Fibroblast of peridontal ligament (primary cell): Measurements from ENCODE around the gene RAD51B.
A peak's percentile ranks its signal among the peaks of the same experiment; 100 is the strongest.
"Not testable (repeated sequence)": the region's sequence is repeated elsewhere in the genome, so short reads cannot be mapped to it uniquely, and the experiment has no call there.

ENCODE experiments used
- DNase-seq: peaks from one replicate; pipeline ENCODE4 v3.0.0-alpha.2; 2010; ENCODE audit errors: extremely low read depth

RAD51B gene

GRCh38 chr14:68435631-68436030 is 616.1 kb downstream of the RAD51B start:
- DNase-seq: not testable (repeated sequence)

- no peak for DNase-seq
Observed at GRCh38 chr14:68439676-68440075, 620.1 kb downstream of the RAD51B start.

GRCh38 chr14:68440820-68441219 is 621.2 kb downstream of the RAD51B start:
- DNase-seq: peak; percentile 74

- DNase-seq: peak; percentile 44
Observed at GRCh38 chr14:68441542-68441941, 622.0 kb downstream of the RAD51B start.

GRCh38 chr14:68442828-68443629 is 623.5 kb downstream of the RAD51B start:
- DNase-seq: peak; percentile 98

GRCh38 chr14:68444449-68445168 is 625.0 kb downstream of the RAD51B start:
- peak; percentile 94 for DNase-seq

- DNase-seq: no peak
Observed at GRCh38 chr14:68446243-68447040, 626.9 kb downstream of the RAD51B start.

- no peak for DNase-seq
Observed at GRCh38 chr14:68447581-68448251, 628.1 kb downstream of the RAD51B start.

- DNase-seq: no peak
Observed at GRCh38 chr14:68448252-68448902, 628.8 kb downstream of the RAD51B start.

- no peak for DNase-seq
Observed at GRCh38 chr14:68449561-68450181, 630.1 kb downstream of the RAD51B start.

- DNase-seq: peak; percentile 53
Observed at GRCh38 chr14:68450391-68451120, 631.0 kb downstream of the RAD51B start.

GRCh38 chr14:68451696-68452373 is 632.3 kb downstream of the RAD51B start:
- DNase-seq: peak; percentile 99

- no peak for DNase-seq
Observed at GRCh38 chr14:68458253-68458652, 638.7 kb downstream of the RAD51B start.

- peak; percentile 92 for DNase-seq
Observed at GRCh38 chr14:68458840-68459469, 639.4 kb downstream of the RAD51B start.

GRCh38 chr14:68459480-68460136 is 640.0 kb downstream of the RAD51B start:
- DNase-seq: no peak

- peak; percentile 83 for DNase-seq
Observed at GRCh38 chr14:68460541-68460940, 641.0 kb downstream of the RAD51B start.

- no peak for DNase-seq
Observed at GRCh38 chr14:68461086-68461485, 641.5 kb downstream of the RAD51B start.

- no peak for DNase-seq
Observed at GRCh38 chr14:68462683-68463082, 643.1 kb downstream of the RAD51B start.
